K562 (cell line): ENCODE measurements around the gene NDUFS6. TPM values are rescaled to one million over a fixed set of nuclear protein-coding genes. Genes with fewer than 3 reads are reported as not detected.

Experiments
- CHD1 ChIP-seq: fragments of 200-600 bp; sonication (generic); IDR thresholded peaks from one replicate; pipeline ENCODE4 v1.6.1; 2012; ENCODE audit warnings: mild to moderate bottlenecking, moderate library complexity, low read length, inconsistent platforms
- CXXC5 ChIP-seq: fragments of 250-450 bp; sonication (Bioruptor Pico); IDR thresholded peaks from 2 replicates; pipeline ENCODE4 v1.8.0; 2022; ENCODE audit warnings: inconsistent platforms, mild to moderate bottlenecking, moderate library complexity
- ELF2 ChIP-seq: fragments of 250-450 bp; sonication (Bioruptor Pico); IDR thresholded peaks from 2 replicates; pipeline ENCODE4 v1.5.0; 2021; ENCODE audit warnings: mild to moderate bottlenecking
- FOSL1 ChIP-seq: fragments of 200-800 bp; sonication (Bioruptor generic); conservative IDR thresholded peaks from 2 replicates; pipeline ENCODE4 v1.6.1; 2016; ENCODE audit warnings: missing genetic modification characterization, missing compliant biosample characterization
- GATA2 ChIP-seq: sonication (generic); formaldehyde crosslinking; IDR thresholded peaks from 2 replicates; pipeline ENCODE4 v1.4.0; 2020; ENCODE audit warnings: mild to moderate bottlenecking, missing genetic modification reagents
- HDAC1 ChIP-seq, 2 experiments: fragments of 450-650 bp; IDR thresholded peaks; 2 replicates each; pipeline ENCODE4 v1.6.1; 2016 to 2017; ENCODE audit warnings: inconsistent platforms in 1 of 2, mild to moderate bottlenecking in 1 of 2, moderate library complexity in 1 of 2
- IRF2 ChIP-seq: sonication (generic); formaldehyde crosslinking; IDR thresholded peaks from 2 replicates; pipeline ENCODE4 v1.8.1; 2022; ENCODE audit warnings: mild to moderate bottlenecking, missing genetic modification reagents
- KAT8 ChIP-seq: fragments of 450-650 bp; IDR thresholded peaks from 2 replicates; pipeline ENCODE4 v1.6.1; 2016; ENCODE audit warnings: low read depth, mild to moderate bottlenecking
- MXI1 ChIP-seq: IDR thresholded peaks from 2 replicates; pipeline ENCODE4 v1.6.1; 2011; ENCODE audit warnings: low read depth, mild to moderate bottlenecking, improper control_type of control experiment, low read length
- NELFE ChIP-seq: IDR thresholded peaks from 2 replicates; pipeline ENCODE4 v1.6.1; 2011; ENCODE audit warnings: mild to moderate bottlenecking; ENCODE audit not compliant: insufficient read depth, insufficient read length
- POU5F1 ChIP-seq: fragments of 150-350 bp; IDR thresholded peaks from 2 replicates; pipeline ENCODE4 v1.6.1; 2014; ENCODE audit warnings: borderline replicate concordance, low read length, low read depth, mild to moderate bottlenecking; ENCODE audit not compliant: partially characterized antibody
- SAFB2 ChIP-seq: fragments of 200-400 bp; formaldehyde crosslinking; IDR thresholded peaks from 2 replicates; pipeline ENCODE4 v1.6.1; 2018; ENCODE audit warnings: borderline replicate concordance, low read length, low read depth, moderate library complexity; ENCODE audit not compliant: severe bottlenecking
- SRSF9 ChIP-seq: fragments of 200-400 bp; formaldehyde crosslinking; IDR thresholded peaks from 2 replicates; pipeline ENCODE4 v1.6.1; 2017; ENCODE audit warnings: low read depth, low read length, borderline replicate concordance
- WHSC1 ChIP-seq: IDR thresholded peaks from one replicate; pipeline ENCODE4 v1.6.1; 2012; ENCODE audit warnings: low read length, control low read depth, inconsistent platforms
- ZC3H4 ChIP-seq: sonication (generic); formaldehyde crosslinking; IDR thresholded peaks from 2 replicates; pipeline ENCODE4 v1.9.0; 2021; ENCODE audit warnings: missing genetic modification reagents, borderline replicate concordance
- ZC3H8 ChIP-seq: fragments of 450-650 bp; IDR thresholded peaks from 2 replicates; pipeline ENCODE4 v1.6.1; 2017
- ZNF311 ChIP-seq: fragments of 250-450 bp; sonication (Bioruptor Pico); IDR thresholded peaks from 2 replicates; pipeline ENCODE4 v1.4.0; 2020; ENCODE audit warnings: mild to moderate bottlenecking, moderate library complexity
- ZNF431 ChIP-seq: sonication (generic); formaldehyde crosslinking; IDR thresholded peaks from 2 replicates; pipeline ENCODE4 v1.8.0; 2022; ENCODE audit warnings: mild to moderate bottlenecking, missing genetic modification reagents
- ZNF583 ChIP-seq: fragments of 250-450 bp; sonication (Bioruptor Pico); IDR thresholded peaks from 2 replicates; pipeline ENCODE4 v1.4.0; 2020
- ZNF609 ChIP-seq: sonication (generic); formaldehyde crosslinking; IDR thresholded peaks from 2 replicates; pipeline ENCODE4 v1.8.1; 2023; ENCODE audit warnings: missing genetic modification reagents, mild to moderate bottlenecking, borderline replicate concordance
- ZNF639 ChIP-seq, 2 experiments: fragments of 200-800 bp in 1 of 2; sonication (Bioruptor generic) in 1 of 2; sonication (generic) in 1 of 2; formaldehyde crosslinking in 1 of 2; IDR thresholded peaks in 1 of 2; conservative IDR thresholded peaks in 1 of 2; 2 replicates each; pipeline versions ENCODE4 v1.5.0 to v1.6.1; 2016 to 2020; ENCODE audit warnings: missing compliant biosample characterization in 1 of 2, missing genetic modification characterization in 1 of 2, missing genetic modification reagents in 1 of 2
- ZNF668 ChIP-seq: fragments of 250-450 bp; sonication (Bioruptor Pico); IDR thresholded peaks from 2 replicates; pipeline ENCODE4 v1.8.0; 2022; ENCODE audit warnings: mild to moderate bottlenecking, inconsistent platforms
- ZNF717 ChIP-seq: fragments of 250-450 bp; sonication (Bioruptor Pico); IDR thresholded peaks from 2 replicates; pipeline ENCODE4 v1.5.0; 2021
- ZNF76 ChIP-seq: fragments of 250-450 bp; sonication (Bioruptor Pico); IDR thresholded peaks from 2 replicates; pipeline ENCODE4 v1.4.0; 2020; ENCODE audit warnings: mild to moderate bottlenecking, moderate library complexity, borderline replicate concordance
- ZNF77 ChIP-seq: fragments of 250-450 bp; sonication (Bioruptor Pico); IDR thresholded peaks from 2 replicates; pipeline ENCODE4 v1.5.0; 2020
- polyA plus RNA-seq, 8 experiments: library from polyadenylated mRNA; depleted of rRNA in 4 of 8; stranded (reverse) in 5 of 8; unstranded in 3 of 8; fragments of >200 nt; fragmentation: Nextera tagmentation in 2 of 8; fragmentation: Illumina TruSeq in 1 of 8; extraction: Ambion mirVana in 2 of 8; extraction: Trizol in 1 of 8; gene quantifications; 2 replicates each; pipeline versions ENCODE4 v1.2.1 to v1.2.3, GENCODE V29; 2011 to 2014; ENCODE audit warnings: inconsistent platforms in 1 of 8, missing spikeins in 1 of 8
- total RNA-seq, 7 experiments: library from RNA; depleted of rRNA in 6 of 7; stranded (reverse); fragments of >200 nt in 6 of 7; fragmentation: Illumina TruSeq in 2 of 7; extraction: Trizol in 2 of 7; gene quantifications; 2 replicates each; pipeline versions ENCODE4 v1.2.1 to v1.2.3, GENCODE V29; 2011 to 2021; ENCODE audit warnings: low replicate concordance in 1 of 7

The NDUFS6 gene
- total and polyA plus RNA-seq, 9 of the 15 experiments (the other 6 are each of a cell fraction or from before 2014, with no cell fraction given) = 36.1 to 291 (median 77.0) TPM

- TF ChIP-seq ZNF609 (CRISPR knock-in tag) (no peak), ZNF583 (no peak), WHSC1 (no peak), ZC3H8 (no peak), MXI1 (no peak), SRSF9 (no peak), SAFB2 (no peak), POU5F1 (no peak), GATA2 (CRISPR knock-in tag) (no peak), KAT8 (no peak), ZNF717 (CRISPR knock-in tag) (no peak), HDAC1 (IDR thresholded peaks at IDR 0.05) (peak in 1 of 2 experiments; percentile 35; a peak in 1 of 4 replicates), ZNF76 (no peak), CHD1 (peak; percentile 48), ZNF639 (CRISPR knock-in tag; conservative IDR thresholded peaks at IDR 0.05 in 1 of 2, IDR thresholded peaks at IDR 0.05 in 1 of 2) (0 out of 4 replicates have a peak, but pooled peaks of 1 of the 2 experiments have one; percentile 82), FOSL1 (tag) (no peak), ZNF431 (CRISPR knock-in tag) (0 out of 2 replicates have a peak, but pooled peaks have one; percentile 8), NELFE (no peak), ZNF77 (CRISPR knock-in tag) (no peak), IRF2 (CRISPR knock-in tag) (no peak), ZC3H4 (CRISPR knock-in tag) (0 out of 2 replicates have a peak, but pooled peaks have one; percentile 76), ELF2 (CRISPR knock-in tag) (no peak), ZNF311 (CRISPR knock-in tag) (no peak), ZNF668 (CRISPR knock-in tag) (no peak), CXXC5 (no peak)
Measured at GRCh38 chr5:1799110-1799601, 2.1 kb upstream of the NDUFS6 start (continued).
